Transverse colon (tissue), 4 donors: ENCODE data around the gene SMG5.

Experiments
- CTCF ChIP-seq, 5 experiments: fragments of 200-600 bp in 3 of 5; fragments of 450-650 bp in 2 of 5; sonication (generic) in 3 of 5; IDR thresholded peaks; 1 replicate in 2 of 5; 2 replicates in 3 of 5; pipeline ENCODE4 v1.5.1; 2016 to 2017; ENCODE audit warnings: antibody characterized with exemption in 5 of 5, inconsistent platforms in 3 of 5, mild to moderate bottlenecking in 2 of 5, moderate library complexity in 1 of 5
- POLR2A ChIP-seq: fragments of 450-650 bp; IDR thresholded peaks from one replicate; pipeline ENCODE4 v1.6.1; 2016; ENCODE audit warnings: antibody characterized with exemption, mild to moderate bottlenecking, moderate library complexity
- POLR2AphosphoS5 ChIP-seq, 3 donors: sonication (generic); formaldehyde crosslinking; IDR thresholded peaks; one replicate each; pipeline ENCODE4 v1.6.1; 2016; ENCODE audit warnings: antibody characterized with exemption in 3 of 3

GRCh38 chr1:156253634-156254033, 29.0 kb downstream of the SMG5 start:
- TF ChIP-seq CTCF (IDR thresholded peaks at IDR 0.05) (no peak), POLR2A (no peak), POLR2AphosphoS5 (IDR thresholded peaks at IDR 0.05) (no peak)
